Central memory CD4-positive, alpha-beta T cell (primary cell): ENCODE measurements around the gene ATP2B2.
A peak's percentile ranks its signal among the peaks of the same experiment; 100 is the strongest.

ENCODE experiments used
- DNase-seq: peaks from one replicate; pipeline ENCODE4 v3.0.0; 2022

Gene ATP2B2

DNA sequence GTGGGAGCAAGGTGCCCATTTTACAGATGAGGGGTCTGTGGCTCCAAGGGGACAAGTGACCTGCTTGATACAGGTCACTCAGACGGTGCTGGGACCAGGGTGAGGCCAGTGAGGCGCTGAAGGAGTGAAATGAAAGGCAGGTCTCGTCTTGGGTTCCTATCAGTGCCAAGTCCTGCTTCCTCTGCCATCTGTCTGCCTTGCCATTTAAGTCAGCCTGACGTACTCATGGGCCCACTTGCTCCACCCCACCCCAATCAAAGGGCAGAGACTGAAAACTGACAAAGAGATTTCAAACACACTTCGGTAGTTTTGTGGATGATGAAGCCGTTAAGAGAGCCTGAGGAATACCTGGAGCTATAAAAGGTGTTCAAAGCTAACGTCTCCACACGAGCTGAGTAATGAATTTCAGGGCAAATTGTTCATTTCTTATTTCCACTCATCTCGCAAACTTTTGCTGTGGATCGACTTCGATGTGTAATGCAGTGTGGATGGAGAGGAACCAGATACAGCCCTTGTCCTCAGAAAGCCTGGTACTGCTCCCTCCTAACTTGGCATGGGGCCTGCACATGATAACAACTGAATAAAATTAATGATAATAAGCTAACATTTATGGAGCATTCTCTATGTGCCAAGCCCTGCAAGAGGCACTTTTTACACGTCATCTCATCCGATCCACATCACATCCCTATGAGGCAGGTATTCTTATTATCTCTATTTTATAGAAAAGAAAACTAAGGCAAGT is 36.6 kb downstream of the ATP2B2 start:
- no peak for DNase-seq

DNA sequence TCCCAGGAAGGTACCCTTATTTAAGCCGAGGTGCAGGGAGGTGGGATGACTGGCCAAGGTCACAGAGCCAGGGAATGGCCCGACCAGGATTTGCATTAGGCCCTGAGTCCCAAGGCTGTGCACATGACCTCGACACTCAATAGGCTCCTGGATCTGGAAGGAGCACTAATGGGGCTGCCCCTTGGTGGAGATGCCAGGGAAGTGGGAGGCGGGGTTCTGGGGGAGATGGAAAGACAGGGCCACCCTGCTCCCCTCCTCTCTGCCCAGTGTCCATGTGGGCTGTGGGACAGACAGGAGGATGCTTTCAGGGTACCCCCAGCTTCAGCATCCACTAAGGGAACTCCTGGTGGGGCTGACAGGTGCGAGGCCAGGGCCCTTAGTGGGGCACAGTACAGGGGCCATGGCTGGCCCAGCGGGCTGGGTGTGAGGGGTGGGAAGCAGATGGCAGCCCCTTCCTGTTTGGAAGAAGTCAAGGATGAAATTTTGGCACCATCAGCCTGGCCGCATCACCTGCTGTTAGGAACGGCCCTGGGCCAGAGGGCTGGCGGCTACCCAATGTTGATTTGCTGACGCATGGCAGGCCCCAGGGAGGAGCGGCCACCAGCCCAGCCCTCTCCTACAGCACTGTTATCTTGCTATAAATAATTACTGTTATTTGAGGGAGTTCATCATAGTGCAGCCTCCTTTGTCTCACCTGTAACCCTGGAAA is 37.3 kb downstream of the ATP2B2 start:
- DNase-seq: no peak

DNA sequence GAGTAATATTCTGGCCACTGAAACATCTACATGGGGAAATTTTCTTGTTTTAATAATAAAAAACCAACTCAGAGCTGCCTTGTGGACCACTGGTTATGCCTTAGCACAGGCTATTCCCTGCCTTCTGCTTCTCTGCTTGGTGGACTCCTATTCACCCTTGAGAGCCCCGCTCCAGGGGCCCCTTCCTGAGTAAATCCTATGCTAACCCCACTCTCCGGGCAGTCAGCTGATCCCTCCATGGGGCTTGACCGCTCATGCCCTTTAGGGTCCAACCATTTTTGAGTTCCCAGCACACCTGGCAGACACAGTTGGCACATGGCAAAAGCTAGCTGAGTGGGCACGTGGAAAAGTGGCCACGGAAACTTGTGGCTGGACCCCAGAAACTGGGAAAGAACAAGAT is 38.2 kb downstream of the ATP2B2 start:
- no peak for DNase-seq

DNA sequence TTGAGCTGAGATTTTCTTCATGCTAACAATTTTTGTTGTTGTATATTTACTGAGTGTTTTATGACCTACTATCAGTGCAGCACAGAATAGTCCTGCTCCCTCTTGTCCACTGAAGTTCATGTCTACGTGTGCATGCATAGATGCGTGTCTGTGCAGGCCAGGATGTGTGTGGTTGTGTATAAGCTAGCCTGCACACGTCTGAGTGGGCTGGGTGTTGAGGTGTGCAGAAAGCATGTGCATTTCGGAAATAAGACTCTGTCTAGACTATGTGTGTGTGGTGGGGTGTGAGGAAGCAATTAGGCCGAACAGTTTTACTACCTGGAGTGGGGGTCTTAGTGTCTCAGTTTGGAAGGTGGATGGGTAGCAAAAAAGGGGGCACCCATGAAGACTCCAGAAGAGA is 39.2 kb downstream of the ATP2B2 start:
- DNase-seq: no peak

DNA sequence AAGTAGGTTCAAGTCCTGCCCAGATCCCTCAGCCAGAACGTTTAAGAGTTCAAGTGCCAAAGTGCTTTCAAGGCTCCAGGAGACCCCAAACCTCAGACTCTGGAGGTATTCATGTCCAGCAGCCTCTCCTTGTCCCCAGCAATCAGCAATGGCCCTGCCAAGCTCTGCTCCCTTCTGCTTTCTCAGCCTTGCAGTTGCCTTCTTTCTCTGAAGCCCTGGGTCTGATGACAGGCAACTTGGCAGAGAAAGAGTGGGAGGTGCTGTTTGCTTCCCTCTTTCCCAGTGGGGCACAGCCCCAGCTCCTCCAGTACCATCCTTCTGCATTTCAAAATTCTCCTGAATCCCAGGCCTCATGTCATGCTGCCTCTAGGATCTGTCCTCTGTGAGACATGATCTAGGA is 40.2 kb downstream of the ATP2B2 start:
- no peak for DNase-seq

DNA sequence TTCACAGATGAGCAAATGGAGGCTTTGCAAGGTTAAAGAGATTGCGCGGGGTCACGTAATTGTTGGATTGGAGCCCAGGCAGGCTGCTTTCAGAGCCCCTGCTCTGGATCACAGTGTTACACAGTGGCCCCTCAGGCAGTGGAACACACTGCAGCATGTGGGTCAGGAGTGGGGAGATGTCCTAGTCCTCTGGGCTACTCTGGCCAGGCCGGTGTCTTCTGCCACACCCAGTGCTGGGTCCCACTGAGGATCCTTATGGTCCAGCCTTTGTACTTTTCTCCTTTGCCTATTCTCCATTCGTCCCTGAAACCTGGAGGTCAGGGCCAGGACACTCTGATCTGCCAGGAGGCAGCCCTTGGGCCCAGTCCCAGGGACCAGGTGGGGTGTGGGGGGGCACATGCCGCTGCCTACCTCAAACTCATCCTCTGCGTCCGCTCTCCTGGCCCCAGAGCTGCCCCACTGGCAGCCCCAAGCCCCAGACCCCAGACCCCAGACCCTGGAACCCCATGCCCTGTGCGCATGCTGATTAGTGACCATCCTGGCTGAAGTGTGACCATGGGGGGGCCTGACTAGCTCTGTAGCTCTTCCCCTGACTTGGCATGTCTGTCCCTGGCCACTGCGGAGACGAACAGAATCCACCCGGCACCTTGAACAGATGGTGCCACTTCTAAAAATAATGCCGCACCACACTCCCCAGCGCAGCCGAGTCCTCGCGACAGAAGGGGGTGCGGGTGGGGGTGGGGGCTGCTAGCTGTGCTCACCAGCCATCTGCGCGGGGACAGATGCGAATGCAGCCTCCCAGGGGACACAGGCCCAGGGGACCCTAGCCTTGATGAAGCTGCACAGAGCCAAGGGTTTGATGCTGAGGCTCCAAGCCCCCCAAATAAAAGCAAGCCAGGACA is 41.6 kb downstream of the ATP2B2 start:
- DNase-seq: no peak

DNA sequence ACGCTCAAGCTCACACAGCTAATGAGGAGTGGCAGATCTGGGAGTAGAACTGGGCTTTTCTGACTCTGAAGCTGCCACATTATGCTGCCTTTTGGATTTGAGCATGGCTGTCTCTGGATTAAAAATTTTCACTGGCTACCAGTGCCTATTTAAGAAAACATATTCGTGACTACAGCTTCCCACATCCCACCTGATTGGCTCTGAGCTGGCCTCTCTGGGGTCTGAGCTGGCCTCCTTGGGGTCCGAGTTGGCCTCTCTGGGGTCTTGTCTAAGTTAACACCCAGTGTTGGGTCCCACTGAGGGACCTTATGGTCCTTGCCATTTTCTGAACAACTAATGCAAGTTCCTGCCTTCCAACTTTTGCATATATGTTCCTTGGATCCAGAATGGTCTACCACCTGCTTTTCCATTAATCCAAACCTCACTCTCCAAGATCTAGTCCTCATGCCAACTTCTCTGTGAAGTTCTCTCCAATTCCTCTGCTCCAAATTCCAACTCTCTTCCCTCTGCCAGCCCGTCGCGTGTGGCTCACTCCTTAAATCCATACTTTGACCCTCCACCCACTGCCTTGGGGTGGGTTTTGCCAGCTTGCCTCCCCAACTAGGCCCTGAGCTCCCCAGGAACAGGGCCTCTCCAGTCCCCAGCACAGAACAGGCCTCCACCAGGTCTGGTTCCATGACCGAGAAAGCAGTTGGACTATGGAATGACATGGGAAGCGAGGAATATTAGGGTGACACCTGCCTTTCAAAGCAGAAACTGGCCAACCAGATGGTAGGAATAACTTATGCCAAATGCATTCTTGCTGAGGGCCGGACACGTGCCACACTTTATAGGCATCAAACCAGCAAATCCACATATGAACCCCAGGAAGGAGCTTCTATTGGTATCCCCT is 42.5 kb downstream of the ATP2B2 start:
- DNase-seq: no peak

DNA sequence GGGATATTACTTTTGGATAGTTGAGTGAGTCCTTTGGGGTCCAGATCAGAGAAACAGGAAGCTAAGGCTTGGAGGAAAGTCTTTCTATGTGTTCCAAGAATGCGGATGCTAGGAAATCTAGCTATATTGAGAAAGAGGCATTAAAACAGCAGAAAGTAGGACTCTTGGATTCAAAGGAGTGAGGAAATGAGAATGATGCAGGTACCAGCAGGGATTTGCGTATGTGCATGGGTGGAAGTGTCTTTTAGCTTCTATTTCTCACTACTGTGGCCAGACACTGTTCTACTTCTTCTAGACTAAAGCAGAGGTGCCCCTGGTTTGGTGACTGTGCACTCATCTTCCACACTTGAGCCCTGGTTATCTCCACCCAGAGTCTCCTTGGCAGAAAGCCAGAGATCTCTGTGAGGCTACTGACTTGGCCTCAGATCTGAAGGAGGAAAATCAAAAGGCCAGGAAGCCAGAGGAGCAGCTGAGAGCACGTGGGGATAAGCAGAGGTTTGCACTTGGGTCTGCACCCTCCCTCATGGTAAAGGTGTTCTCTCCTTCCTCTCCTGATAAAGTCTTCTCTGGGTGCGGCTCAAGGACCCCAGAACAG is 44.3 kb downstream of the ATP2B2 start:
- no peak for DNase-seq

DNA sequence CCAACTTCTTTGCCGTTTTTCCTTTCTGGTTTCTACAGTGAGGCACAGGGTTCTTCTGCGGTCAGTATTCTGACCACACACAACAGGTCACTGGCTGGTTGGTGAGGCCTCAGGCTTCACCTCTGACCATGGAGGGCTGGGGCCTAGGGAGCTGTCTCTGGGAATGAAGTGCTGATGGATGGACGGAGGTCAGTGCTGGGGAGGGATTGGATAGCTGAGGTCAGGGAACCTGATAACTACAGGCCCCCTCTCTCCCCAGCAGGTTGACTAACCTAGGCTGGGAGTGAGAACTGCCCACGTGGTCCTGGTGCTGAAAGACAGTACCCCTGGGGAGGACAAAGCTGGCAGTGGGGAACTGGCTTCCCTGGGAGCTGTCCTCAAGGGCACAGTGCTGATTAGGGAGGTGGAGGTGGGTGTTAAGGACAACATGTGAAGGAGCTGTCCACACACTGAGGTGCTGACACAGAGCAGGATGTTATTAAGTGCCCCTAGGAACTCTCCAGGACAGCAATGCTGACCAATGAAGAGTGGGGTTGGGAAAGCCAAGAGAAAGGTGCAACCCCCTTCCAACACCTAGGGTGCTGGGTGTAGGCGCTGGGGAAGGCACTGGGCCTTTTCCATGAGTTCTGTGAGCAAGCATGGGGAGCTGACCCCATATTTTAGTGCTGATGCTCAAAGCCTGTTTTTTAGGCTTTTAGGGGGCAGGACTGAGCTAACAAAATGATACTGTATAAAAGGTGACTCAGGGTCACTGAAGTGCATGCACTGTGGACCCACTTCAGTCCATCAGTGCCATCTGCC is 45.2 kb downstream of the ATP2B2 start:
- peak; percentile 42 for DNase-seq

DNA sequence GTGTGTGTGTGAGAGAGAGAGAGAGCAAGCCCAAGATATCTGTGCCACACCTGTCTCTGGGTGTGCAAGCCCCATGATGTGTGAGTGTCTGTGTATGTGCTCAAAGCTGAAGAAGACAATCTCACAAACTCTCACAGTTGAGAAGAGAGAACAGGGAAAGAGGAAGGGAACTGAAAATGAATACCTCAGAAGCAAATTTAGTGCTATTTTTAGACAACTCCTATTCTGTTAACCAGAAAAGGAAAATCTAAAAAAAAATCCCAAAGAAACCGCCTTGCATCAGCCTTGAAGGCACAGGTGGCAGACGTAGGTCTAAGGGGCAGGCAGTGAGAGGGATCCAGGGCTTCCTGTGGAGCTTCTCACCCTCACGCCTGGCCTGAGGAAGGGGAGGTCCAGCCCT is 47.8 kb downstream of the ATP2B2 start:
- no peak for DNase-seq

DNA sequence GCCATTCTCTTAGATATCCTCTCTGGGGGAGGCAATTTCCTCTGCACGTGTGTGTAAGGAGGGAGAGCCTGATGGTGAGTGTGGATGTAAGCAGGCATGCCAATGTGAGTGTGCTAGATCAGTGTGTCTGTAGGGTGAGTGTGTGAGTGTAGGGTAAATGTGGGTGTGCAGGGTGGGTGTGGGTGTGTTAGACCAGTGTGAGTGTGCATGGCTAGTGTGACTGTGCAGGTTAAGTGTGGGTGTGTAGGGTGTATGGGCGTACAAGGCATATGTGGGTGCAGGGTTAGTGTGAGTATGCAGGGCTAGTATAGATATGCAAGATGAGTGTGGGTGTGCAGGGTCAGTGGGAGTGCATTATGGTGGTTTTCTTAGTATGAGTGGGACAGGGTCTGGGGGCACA is 48.4 kb downstream of the ATP2B2 start:
- no peak for DNase-seq

DNA sequence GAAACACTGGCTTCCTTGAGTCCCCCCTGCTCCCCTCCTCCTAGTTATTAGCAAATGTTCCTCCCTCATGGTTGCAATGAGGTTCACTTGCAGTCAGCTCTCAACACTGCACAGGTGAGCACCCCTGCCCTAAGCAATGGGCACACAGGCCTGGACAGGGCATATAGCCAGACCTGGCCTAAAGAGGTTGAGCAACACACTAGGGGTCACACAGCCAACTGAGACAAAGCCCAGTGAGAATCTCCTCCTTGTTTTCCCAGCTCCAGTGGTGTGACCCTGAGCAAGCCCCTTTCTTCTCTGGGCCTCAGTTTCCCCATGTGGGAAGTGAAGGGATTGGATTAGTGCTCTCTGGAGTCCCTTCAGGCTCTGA is 49.9 kb downstream of the ATP2B2 start:
- no peak for DNase-seq

DNA sequence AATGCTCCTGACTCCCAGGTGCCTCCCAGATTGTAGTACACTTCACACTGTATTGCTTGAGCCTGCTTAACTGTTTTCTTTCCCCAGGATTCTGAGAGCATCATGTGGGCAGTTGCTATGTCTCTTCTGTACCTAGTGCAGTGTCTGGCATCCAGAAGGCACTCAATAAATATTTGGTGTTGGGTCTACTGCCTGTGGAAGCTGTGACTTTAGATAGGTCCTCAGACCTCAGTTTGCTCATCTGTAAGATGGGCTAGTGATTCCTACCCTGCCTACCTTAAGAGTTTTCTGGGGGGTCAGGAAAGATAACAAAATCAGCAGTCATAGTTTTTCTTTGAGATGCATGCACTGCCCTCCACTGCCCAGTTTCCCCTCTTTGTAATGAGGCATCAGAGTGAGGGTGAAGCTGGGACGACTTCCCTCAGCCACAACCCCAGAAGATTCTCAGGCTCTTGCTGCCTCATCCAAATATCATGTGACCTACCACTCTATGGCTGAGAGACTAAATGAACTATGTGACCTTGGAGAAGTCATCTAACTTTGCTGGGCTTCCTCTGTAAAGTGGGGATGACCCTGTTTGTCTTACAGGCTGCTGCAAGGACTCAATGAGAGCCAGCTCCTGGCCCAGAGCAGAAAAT is 50.4 kb downstream of the ATP2B2 start:
- no peak for DNase-seq

DNA sequence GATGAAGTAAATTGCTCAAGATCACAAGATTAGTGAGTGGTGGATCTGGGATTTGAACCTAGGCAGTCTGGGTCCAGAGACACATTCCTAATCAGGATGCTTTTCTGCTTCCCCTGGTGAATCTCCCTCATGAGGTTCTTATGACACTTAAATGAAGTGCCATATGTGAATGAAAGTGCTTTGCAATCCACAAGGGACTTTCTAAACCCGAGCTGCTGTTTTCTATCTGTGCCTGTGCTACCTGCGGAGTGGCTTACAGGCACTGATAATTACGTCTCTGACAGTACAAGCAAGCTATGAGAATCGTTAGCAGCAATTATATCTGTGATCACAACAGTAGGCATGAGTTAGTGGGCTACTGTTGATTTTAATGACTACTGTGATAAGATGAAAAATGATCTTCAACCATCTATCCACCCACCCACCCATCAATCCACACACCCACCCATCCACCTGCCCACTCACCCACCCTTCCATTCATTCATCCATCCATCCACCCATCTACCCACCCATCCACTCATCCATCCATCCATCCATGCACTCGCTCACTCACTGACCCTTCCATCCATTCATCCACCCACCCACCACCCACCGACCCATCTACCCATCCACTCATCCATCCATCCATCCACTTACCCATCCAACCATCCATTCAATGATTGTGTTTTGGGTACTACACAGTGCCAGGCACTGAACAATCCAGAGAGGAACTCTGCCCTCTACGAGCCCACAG is 51.8 kb downstream of the ATP2B2 start:
- no peak for DNase-seq

DNA sequence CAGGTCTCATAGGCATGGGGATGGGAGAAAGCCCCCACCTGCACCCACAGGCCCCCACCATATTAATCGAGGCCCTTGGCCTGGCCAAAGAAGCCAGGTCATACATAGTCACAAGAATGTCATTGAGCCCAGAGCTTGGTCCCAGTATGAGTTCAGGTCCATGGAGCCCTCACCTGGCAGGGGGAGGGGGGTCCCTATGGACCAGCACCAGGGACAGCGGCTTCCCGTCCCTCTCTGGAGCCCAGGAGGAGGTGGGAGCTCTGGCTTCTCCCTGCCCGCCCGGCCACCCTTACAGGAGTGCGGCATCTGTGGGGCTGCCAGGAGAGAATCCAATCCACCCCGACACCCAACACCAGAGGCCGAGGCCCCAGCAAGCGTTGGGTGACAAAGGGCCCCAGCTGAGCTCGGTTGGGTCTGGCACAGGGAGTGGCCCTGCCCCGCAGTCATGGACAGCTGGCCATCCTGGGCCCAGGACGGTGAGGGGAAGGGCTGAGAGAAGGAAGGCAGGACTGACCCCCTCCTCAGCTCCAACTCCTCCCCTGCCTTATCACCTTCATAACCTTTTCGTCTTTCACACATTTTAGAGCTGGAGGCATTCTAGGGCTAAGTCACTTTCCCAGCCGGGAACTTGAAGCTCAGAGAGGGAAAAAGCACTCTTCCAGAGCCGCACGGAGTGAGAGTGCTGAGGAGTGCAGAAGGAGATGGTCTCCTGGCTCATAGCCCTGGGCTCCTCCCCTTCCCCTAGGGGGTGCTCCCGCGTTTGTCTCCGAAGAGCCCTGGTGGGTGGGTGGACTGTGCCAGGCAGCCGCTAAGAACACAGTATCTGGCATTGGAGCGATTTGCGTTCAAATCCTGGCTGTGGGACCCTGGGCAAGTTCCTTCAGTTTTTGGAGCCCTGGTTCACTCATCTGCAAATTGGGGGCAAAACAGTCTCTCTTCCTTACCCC is 54.6 kb downstream of the ATP2B2 start:
- DNase-seq: no peak

DNA sequence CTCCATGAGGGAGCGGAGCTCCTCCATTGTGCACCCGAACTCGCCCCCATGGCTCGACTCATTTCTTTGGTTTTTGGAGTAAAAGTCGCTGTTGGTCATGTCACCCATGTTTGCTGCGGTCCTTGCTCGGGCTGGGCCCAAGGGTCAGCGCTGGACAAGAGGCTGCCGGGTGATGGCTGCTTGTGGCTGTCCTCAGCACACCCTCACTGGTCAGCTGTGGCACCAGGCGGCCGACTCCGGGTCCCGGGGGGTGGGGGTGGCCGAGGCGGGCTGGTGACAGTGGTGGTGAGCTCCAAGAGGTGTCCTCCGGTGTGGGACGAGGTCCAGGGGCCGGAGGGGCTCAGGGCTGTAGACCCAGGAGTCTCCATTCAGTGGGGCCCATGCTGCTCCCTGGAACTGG is 56.0 kb downstream of the ATP2B2 start:
- no peak for DNase-seq

DNA sequence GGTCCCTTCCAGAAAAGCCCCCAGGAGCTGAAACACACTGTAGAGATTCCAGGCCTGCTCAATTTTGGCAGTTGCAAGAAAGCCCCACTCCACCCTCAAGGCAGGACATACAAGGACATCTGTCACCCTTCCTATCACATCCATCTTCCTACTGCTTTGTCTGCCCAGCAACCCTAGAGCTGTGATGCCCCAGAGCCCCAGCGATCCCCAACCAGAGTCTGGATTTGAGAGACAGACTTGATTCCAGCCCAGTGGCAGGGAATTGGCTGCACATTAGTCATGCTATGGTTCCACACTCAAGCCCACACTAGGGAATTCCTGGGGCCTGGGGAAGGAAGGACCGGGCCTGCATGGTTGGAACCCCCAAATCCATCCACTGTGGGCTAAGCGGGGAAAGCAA is 56.8 kb downstream of the ATP2B2 start:
- no peak for DNase-seq

DNA sequence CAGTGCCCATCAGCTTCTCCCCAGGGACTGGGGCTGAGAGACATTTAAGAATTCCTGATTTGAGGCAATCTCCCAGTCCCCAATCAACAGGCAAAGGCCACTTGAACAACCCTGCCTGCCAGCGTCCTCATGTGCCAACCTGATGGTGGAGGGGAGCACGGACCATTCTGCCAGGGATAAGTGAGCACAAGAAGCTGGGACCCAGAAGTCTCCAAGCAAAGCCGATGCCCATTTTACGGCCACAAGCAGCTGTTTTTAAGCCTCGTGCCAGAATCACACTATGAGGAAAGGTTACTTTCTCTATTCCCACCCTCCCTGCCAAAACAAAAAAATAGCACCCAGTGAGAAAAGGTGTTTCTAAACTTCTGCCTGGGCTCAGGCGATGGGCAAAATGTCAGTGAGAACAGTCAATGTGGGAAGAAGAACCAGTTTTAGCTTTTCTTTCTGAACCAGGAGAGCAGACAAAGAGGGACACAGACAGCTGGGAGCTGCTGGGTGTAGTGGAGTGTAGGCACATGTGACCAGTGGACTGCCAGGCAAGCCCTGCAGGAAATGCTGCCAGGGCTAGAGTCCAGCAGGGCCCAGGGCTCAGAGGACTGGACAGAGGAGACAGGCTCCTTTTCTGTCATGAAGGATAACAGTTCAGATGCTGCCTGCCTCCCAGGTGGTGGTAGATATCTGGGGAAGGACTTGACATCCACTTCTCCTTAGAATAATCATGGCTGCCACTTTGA is 57.7 kb downstream of the ATP2B2 start:
- DNase-seq: no peak
